Measurements from ENCODE around the gene RNASEH2B.

- TF ChIP-seq CTCF (IDR thresholded peaks at IDR 0.05) (no peak), EZH2 (IDR thresholded peaks at IDR 0.05; ENCODE audit: borderline replicate concordance, insufficient read depth, low read depth, low read length, poor library complexity, severe bottlenecking) (no peak)
These were observed 15.1 kb upstream of the RNASEH2B start for GRCh38 chr13:50894504-50894903.
